Measurements from ENCODE around the gene EDA2R.

Gene EDA2R

GRCh38 chrX:66674506-66674905 lies 35.6 kb upstream of the EDA2R start:
- H3F3A ChIP-seq (ENCODE audit: control insufficient read depth, insufficient read depth): no peaks in the 10 kb centered on the region
- no peak overlapping the region for H3K4me2 ChIP-seq (ENCODE audit: low read length)
- no peaks in the 10 kb centered on the region for H3K79me2 ChIP-seq (ENCODE audit: control insufficient read depth, low read length)
- no peak overlapping the region for H3K27ac ChIP-seq (ENCODE audit: low read depth, low read length)
- H3K27me3 ChIP-seq (ENCODE audit: control insufficient read depth, low read length): no peaks in the 10 kb centered on the region
- no peaks in the 10 kb centered on the region for H3K9me2 ChIP-seq (replicated peaks; ENCODE audit: control insufficient read depth, low read length)
- no peak overlapping the region for H3K4me3 ChIP-seq (ENCODE audit: low read length)
- no peaks in the 10 kb centered on the region for H3K9me3 ChIP-seq (ENCODE audit: control insufficient read depth, insufficient read depth, low read length)
- TF ChIP-seq EZH2phosphoT487 (IDR thresholded peaks at IDR 0.05; ENCODE audit: borderline replicate concordance, low read length) (no peak), CTCF (IDR thresholded peaks at IDR 0.05; ENCODE audit: low read depth, low read length, poor library complexity, severe bottlenecking) (no peak)
- H3K4me1 ChIP-seq (ENCODE audit: control insufficient read depth, low read length): no peaks in the 10 kb centered on the region
- no peaks in the 10 kb centered on the region for H4K20me1 ChIP-seq (ENCODE audit: control insufficient read depth, insufficient read depth, low read depth, low read length)
- no peaks in the 10 kb centered on the region for H3K36me3 ChIP-seq (ENCODE audit: control insufficient read depth, low read length)

GRCh38 chrX:66672106-66672505 lies 33.2 kb upstream of the EDA2R start:
- Histone ChIP-seq H3K36me3 (ENCODE audit: control insufficient read depth, low read length) (no peaks in the 10 kb centered on the region), H3K27ac (ENCODE audit: low read depth, low read length) (no peak overlapping the region)

DNA sequence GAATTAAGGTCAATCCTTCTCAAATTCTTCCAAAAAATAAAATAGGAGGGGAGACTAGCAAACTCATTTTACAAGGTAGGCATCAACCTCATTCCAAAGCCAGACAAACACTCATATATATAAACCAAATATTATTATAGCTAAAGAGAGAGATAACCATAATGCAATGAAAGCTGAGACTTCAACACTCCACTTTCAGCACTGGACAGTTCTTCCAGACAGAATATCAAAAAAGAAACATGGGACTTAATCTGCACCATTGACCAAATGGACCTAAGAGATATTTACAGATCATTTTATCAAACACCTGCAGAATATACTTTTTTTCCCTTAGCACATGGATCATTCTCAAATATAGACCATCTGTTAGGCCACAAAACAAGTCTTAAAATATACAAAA lies 15.5 kb upstream of the EDA2R start:
- Histone ChIP-seq H3K9me3 (ENCODE audit: control insufficient read depth, insufficient read depth, low read length) (no peaks in the 10 kb centered on the region), H3F3A (ENCODE audit: control insufficient read depth, insufficient read depth) (no peaks in the 10 kb centered on the region), H3K27me3 (ENCODE audit: control insufficient read depth, low read length) (no peaks in the 10 kb centered on the region), H3K36me3 (ENCODE audit: control insufficient read depth, low read length) (no peaks in the 10 kb centered on the region), H3K9me2 (replicated peaks; ENCODE audit: control insufficient read depth, low read length) (no peaks in the 10 kb centered on the region), H3K4me2 (ENCODE audit: low read length) (no peak overlapping the region), H3K4me3 (ENCODE audit: low read length) (no peak overlapping the region), H4K20me1 (ENCODE audit: control insufficient read depth, insufficient read depth, low read depth, low read length) (no peaks in the 10 kb centered on the region), H3K79me2 (ENCODE audit: control insufficient read depth, low read length) (no peaks in the 10 kb centered on the region), H3K4me1 (ENCODE audit: control insufficient read depth, low read length) (no peaks in the 10 kb centered on the region), H3K27ac (ENCODE audit: low read depth, low read length) (no peak overlapping the region)
- TF ChIP-seq EZH2phosphoT487 (IDR thresholded peaks at IDR 0.05; ENCODE audit: borderline replicate concordance, low read length) (no peak), CTCF (IDR thresholded peaks at IDR 0.05; ENCODE audit: low read depth, low read length, poor library complexity, severe bottlenecking) (no peak)

More at GRCh38 chrX:66672106-66672505, 33.2 kb upstream of the EDA2R start:
- Histone ChIP-seq H3K9me3 (ENCODE audit: control insufficient read depth, insufficient read depth, low read length) (no peaks in the 10 kb centered on the region), H3K4me1 (ENCODE audit: control insufficient read depth, low read length) (no peaks in the 10 kb centered on the region), H3F3A (ENCODE audit: control insufficient read depth, insufficient read depth) (no peaks in the 10 kb centered on the region), H3K4me3 (ENCODE audit: low read length) (no peak overlapping the region), H3K79me2 (ENCODE audit: control insufficient read depth, low read length) (no peaks in the 10 kb centered on the region), H3K4me2 (ENCODE audit: low read length) (no peak overlapping the region), H3K27me3 (ENCODE audit: control insufficient read depth, low read length) (no peaks in the 10 kb centered on the region), H3K9me2 (replicated peaks; ENCODE audit: control insufficient read depth, low read length) (no peaks in the 10 kb centered on the region), H4K20me1 (ENCODE audit: control insufficient read depth, insufficient read depth, low read depth, low read length) (no peaks in the 10 kb centered on the region)
- TF ChIP-seq EZH2phosphoT487 (IDR thresholded peaks at IDR 0.05; ENCODE audit: borderline replicate concordance, low read length) (no peak), CTCF (IDR thresholded peaks at IDR 0.05; ENCODE audit: low read depth, low read length, poor library complexity, severe bottlenecking) (no peak)

- Histone ChIP-seq H3K27ac (ENCODE audit: low read depth, low read length) (no peak overlapping the region), H3K36me3 (ENCODE audit: control insufficient read depth, low read length) (no peaks in the 10 kb centered on the region), H3K79me2 (ENCODE audit: control insufficient read depth, low read length) (no peaks in the 10 kb centered on the region), H3K9me2 (replicated peaks; ENCODE audit: control insufficient read depth, low read length) (no peaks in the 10 kb centered on the region), H3K27me3 (ENCODE audit: control insufficient read depth, low read length) (no peaks in the 10 kb centered on the region), H3K4me1 (ENCODE audit: control insufficient read depth, low read length) (no peaks in the 10 kb centered on the region), H3K9me3 (ENCODE audit: control insufficient read depth, insufficient read depth, low read length) (no peaks in the 10 kb centered on the region), H3F3A (ENCODE audit: control insufficient read depth, insufficient read depth) (no peaks in the 10 kb centered on the region), H3K4me2 (ENCODE audit: low read length) (no peak overlapping the region), H4K20me1 (ENCODE audit: control insufficient read depth, insufficient read depth, low read depth, low read length) (no peaks in the 10 kb centered on the region), H3K4me3 (ENCODE audit: low read length) (no peak overlapping the region)
- TF ChIP-seq EZH2phosphoT487 (IDR thresholded peaks at IDR 0.05; ENCODE audit: borderline replicate concordance, low read length) (no peak), CTCF (IDR thresholded peaks at IDR 0.05; ENCODE audit: low read depth, low read length, poor library complexity, severe bottlenecking) (no peak)
Observed at GRCh38 chrX:66635360-66635759, 3.5 kb downstream of the EDA2R start.
